Loucy (cell line): Measurements from ENCODE around the gene STRN4.

Source experiments
- H2AFZ ChIP-seq: fragments of 200-600 bp; sonication (generic); 2 replicates; pipeline ENCODE4 v1.6.0; 2016; ENCODE audit warnings: antibody characterized with exemption, mild to moderate bottlenecking, low read length, moderate library complexity
- H3F3A ChIP-seq: fragments of 200-600 bp; 2 replicates; pipeline ENCODE4 v1.6.0; 2016; ENCODE audit warnings: antibody characterized with exemption, low read depth, mild to moderate bottlenecking
- H3K27me3 ChIP-seq: fragments of 200-600 bp; sonication (generic); 2 replicates; pipeline ENCODE4 v1.6.1; 2014; ENCODE audit warnings: low read length, mild to moderate bottlenecking; ENCODE audit not compliant: insufficient read depth, poor library complexity, severe bottlenecking
- H3K36me3 ChIP-seq: fragments of 200-600 bp; sonication (generic); 2 replicates; pipeline ENCODE4 v1.6.1; 2016; ENCODE audit warnings: low read length; ENCODE audit not compliant: insufficient read depth
- H3K4me1 ChIP-seq: fragments of 200-600 bp; sonication (generic); 2 replicates; pipeline ENCODE4 v1.5.1; 2014; ENCODE audit warnings: low read length, mild to moderate bottlenecking; ENCODE audit not compliant: insufficient read depth, poor library complexity, severe bottlenecking
- H3K4me2 ChIP-seq: fragments of 200-600 bp; sonication (generic); 2 replicates; pipeline ENCODE4 v1.6.0; 2014; ENCODE audit warnings: antibody characterized with exemption, low read length, low read depth, mild to moderate bottlenecking; ENCODE audit not compliant: poor library complexity, severe bottlenecking
- H3K4me3 ChIP-seq: fragments of 200-600 bp; sonication (generic); 2 replicates; pipeline ENCODE4 v1.5.1; 2014; ENCODE audit warnings: low read length, mild to moderate bottlenecking, mixed read lengths; ENCODE audit not compliant: poor library complexity, severe bottlenecking
- H3K79me2 ChIP-seq: fragments of 200-600 bp; sonication (generic); 2 replicates; pipeline ENCODE4 v1.6.1; 2014; ENCODE audit warnings: low read length; ENCODE audit not compliant: insufficient read depth
- H3K9ac ChIP-seq: fragments of 200-600 bp; sonication (generic); 2 replicates; pipeline ENCODE4 v1.6.0; 2014; ENCODE audit warnings: mild to moderate bottlenecking, low read depth, low read length, moderate library complexity; ENCODE audit not compliant: poor library complexity, severe bottlenecking
- H3K9me2 ChIP-seq: fragments of 200-600 bp; sonication (generic); replicated peaks from 2 replicates; pipeline ENCODE4 v1.6.1; 2016; ENCODE audit warnings: low read depth, low read length, mixed read lengths
- H3K9me3 ChIP-seq: fragments of 200-600 bp; sonication (generic); 2 replicates; pipeline ENCODE4 v1.6.1; 2014; ENCODE audit warnings: mild to moderate bottlenecking, antibody characterized with exemption, low read length, low read depth; ENCODE audit not compliant: insufficient read depth
- H4K20me1 ChIP-seq: fragments of 200-600 bp; sonication (generic); 2 replicates; pipeline ENCODE4 v1.6.0; 2014; ENCODE audit warnings: antibody characterized with exemption, low read length, mild to moderate bottlenecking; ENCODE audit not compliant: insufficient read depth, poor library complexity, severe bottlenecking
- EZH2phosphoT487 ChIP-seq: fragments of 200-600 bp; IDR thresholded peaks from 2 replicates; pipeline ENCODE4 v1.6.1; 2018; ENCODE audit warnings: antibody characterized with exemption, mild to moderate bottlenecking, moderate library complexity, borderline replicate concordance
- TF ChIP-seq, protein P1 (sequence below): fragments of 200-600 bp; sonication (generic); conservative IDR thresholded peaks from 2 replicates; pipeline ENCODE4 v1.5.1; 2014; ENCODE audit warnings: mild to moderate bottlenecking, antibody characterized with exemption, low read length

STRN4 gene

DNA sequence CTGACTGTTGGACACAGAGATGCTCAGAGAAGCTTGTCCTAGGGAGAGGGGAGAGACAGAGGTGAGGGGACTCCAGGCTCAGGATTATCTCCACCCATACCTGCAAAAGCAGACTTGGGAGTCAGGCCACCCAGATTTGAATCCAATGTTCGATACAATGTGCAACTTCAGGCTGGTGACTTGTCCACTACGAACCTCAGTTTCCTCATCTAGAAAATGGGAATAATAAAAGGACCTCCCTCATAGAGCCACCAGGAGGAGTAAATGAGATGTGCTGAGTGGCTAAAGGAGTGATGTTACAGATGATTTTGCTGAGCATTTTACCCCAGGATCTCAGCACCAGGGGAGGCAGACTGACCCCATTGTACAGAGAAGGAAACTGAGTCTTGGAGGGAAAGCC, 54.3 kb downstream of the STRN4 start:
- Histone ChIP-seq H3K9me3 (no peaks in the 10 kb centered on the region), H3K36me3 (peaks cover 85% of the 10 kb centered on the region), H3K4me2 (no peak overlapping the region), H3K4me1 (no peaks in the 10 kb centered on the region), H3K27me3 (no peaks in the 10 kb centered on the region), H2AFZ (no peak overlapping the region), H3K9ac (no peak overlapping the region), H3K9me2 (no peaks in the 10 kb centered on the region), H3K4me3 (no peak overlapping the region), H4K20me1 (peaks cover 6% of the 10 kb centered on the region), H3F3A (no peaks in the 10 kb centered on the region), H3K79me2 (no peaks in the 10 kb centered on the region)
- TF ChIP-seq EZH2phosphoT487: no peak
- TF ChIP-seq, protein P1, sequence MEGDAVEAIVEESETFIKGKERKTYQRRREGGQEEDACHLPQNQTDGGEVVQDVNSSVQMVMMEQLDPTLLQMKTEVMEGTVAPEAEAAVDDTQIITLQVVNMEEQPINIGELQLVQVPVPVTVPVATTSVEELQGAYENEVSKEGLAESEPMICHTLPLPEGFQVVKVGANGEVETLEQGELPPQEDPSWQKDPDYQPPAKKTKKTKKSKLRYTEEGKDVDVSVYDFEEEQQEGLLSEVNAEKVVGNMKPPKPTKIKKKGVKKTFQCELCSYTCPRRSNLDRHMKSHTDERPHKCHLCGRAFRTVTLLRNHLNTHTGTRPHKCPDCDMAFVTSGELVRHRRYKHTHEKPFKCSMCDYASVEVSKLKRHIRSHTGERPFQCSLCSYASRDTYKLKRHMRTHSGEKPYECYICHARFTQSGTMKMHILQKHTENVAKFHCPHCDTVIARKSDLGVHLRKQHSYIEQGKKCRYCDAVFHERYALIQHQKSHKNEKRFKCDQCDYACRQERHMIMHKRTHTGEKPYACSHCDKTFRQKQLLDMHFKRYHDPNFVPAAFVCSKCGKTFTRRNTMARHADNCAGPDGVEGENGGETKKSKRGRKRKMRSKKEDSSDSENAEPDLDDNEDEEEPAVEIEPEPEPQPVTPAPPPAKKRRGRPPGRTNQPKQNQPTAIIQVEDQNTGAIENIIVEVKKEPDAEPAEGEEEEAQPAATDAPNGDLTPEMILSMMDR: no peak

DNA sequence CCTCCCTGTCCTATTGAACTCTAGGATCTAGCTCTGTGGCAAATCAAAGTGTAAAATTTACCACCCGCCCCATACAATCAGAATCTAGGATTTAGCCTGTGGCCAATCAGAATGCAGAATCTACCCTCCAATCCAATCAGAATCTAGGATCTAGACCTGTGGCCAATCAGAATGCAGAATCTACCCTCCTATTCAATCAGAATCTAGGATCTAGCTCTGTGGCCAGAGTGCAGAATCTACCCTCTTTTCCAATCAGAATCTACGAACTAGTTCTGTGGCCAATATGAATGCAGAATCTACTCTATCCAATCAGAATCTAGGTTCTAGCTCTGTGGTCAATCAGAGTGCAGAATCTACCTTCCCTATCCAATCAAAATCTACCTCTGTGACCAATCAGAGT, 55.1 kb downstream of the STRN4 start:
- H3K4me2 ChIP-seq: no peak overlapping the region
- peaks cover 82% of the 10 kb centered on the region for H3K36me3 ChIP-seq
- H4K20me1 ChIP-seq: peaks cover 6% of the 10 kb centered on the region
- H3K4me1 ChIP-seq: no peaks in the 10 kb centered on the region
- no peaks in the 10 kb centered on the region for H3K79me2 ChIP-seq
- H3K9me2 ChIP-seq: no peaks in the 10 kb centered on the region
- no peak overlapping the region for H3K4me3 ChIP-seq
- no peaks in the 10 kb centered on the region for H3K27me3 ChIP-seq
- H2AFZ ChIP-seq: no peak overlapping the region
- no peak overlapping the region for H3K9ac ChIP-seq
- no peak for TF ChIP-seq EZH2phosphoT487
- TF ChIP-seq, protein P1: no peak
- no peaks in the 10 kb centered on the region for H3F3A ChIP-seq
- H3K9me3 ChIP-seq: no peaks in the 10 kb centered on the region

DNA sequence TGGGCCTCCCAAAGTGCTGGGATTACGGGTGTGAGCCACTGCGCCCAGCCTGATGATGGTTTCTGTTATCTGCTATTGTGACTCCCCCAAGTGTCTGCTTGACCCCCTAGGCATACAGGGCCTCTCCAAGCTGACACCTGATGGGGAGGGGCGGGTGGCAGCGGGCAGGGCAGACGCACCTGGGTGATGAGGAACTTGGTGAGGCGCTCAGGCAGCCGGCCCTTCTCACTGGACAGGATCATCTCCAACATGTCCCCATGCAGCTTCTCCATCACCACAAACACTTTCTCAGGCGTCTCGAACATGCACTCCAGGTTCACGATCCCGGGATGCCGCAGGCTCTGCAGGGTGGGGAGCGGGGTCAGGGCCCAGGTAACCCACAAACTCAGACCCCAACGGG, 56.9 kb downstream of the STRN4 start:
- Histone ChIP-seq H3K4me2 (no peak overlapping the region), H2AFZ (no peak overlapping the region), H3K9me3 (no peaks in the 10 kb centered on the region), H3F3A (no peaks in the 10 kb centered on the region), H4K20me1 (peaks cover 6% of the 10 kb centered on the region), H3K9me2 (no peaks in the 10 kb centered on the region), H3K79me2 (no peaks in the 10 kb centered on the region), H3K36me3 (peaks cover 88% of the 10 kb centered on the region), H3K9ac (no peak overlapping the region), H3K4me1 (no peaks in the 10 kb centered on the region), H3K4me3 (no peak overlapping the region), H3K27me3 (no peaks in the 10 kb centered on the region)
- TF ChIP-seq EZH2phosphoT487: no peak
- TF ChIP-seq, protein P1: no peak
